Articular chondrocyte of knee joint (primary cell): ENCODE measurements around the gene TMEM209. TPM values are rescaled to one million over a fixed set of nuclear protein-coding genes. Genes with fewer than 3 reads are reported as not detected.

Experiments used
- total RNA-seq: library from RNA; depleted of rRNA; stranded (reverse); fragments of >200 nt; gene quantifications from 2 replicates; pipeline ENCODE4 v1.2.3, GENCODE V29; 2012

Gene TMEM209
- 23.5 and 26.2 TPM in 2 replicates for total RNA-seq

DNA sequence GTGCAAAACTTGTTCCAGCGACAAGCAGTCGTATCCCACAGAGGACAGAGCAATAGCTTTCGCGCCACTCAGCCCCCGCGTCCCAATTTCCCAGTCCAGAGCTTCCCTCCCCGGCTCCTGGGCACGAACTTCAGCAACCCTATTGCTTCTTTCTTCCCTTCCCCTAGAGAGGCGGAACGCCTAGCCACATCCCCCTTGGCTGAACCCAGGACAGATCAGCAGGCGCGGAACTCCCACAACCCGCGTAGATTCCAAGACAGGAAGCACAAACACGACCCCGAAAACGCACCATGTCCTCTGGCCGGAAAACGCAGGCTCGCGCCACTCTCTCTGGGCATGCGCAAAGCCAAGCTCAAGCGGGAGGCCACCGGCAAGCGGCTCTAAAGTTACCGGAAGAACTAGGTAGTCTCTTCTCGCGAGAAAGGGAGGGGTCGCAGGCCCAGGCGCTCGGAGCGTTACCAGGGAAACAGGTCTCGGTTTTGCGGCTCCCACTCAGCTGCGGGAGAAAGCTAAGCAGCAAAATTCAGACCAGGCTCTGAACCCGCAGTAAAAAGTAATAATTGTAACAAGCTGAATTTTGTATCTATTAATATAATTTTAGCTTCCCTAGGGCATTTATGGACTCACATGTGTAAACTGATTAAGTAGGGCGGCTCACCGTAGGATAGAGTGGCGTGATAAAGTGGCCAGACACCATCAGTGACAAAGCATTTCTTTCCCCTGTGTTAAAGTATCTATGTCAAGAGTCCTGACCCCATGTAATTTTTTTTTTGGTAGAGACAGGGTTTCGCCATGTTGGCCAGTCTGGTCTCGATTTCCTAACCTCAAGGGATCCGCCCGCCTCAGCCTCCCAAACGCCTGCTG is at the start of gene TMEM209:
TSS of gene TMEM209 (minus strand) at position 323 of the 864 bp plus-strand sequence. CDS start at position 292, 31 bp downstream.

DNA sequence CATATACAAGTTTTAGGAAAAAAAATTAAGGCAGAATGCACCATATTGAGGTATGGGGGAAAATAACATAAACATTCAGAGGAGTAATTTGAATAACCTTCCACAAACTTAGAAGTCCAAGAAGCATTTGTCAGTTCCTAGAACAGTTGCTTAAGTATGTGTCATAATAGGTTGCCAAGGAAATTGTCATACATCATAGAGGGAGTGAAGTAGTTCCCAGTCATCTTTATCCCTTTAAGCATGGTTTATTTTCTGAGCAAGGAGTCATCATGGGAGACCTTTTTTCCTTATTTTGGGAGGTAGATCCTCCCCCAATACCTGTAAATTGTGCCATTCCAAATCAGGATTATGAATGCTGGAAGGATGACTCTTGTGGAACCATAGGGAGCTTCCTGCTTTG is 2.4 kb upstream of the TMEM209 start, which contains the start of gene SSMEM1:
TSS of gene SSMEM1 (plus strand) at position 219 of the 400 bp plus-strand sequence. CDS start at position 270, 51 bp downstream.

Other genes starting within 250 kb of the TMEM209 start
- gene ZC3HC1, start 154.0 kb downstream of the TMEM209 start, total RNA-seq = 16.7 and 18.7 TPM in 2 replicates
- gene KLHDC10, start 134.9 kb downstream of the TMEM209 start, total RNA-seq = 53.6 and 60.4 TPM in 2 replicates
- not detected in 2 replicates for gene SSMEM1, start 2.5 kb upstream of the TMEM209 start, total RNA-seq
- 0.26 and 0.43 TPM in 2 replicates for gene CPA2, start 61.5 kb upstream of the TMEM209 start, total RNA-seq
- gene CPA4, start 87.8 kb upstream of the TMEM209 start, total RNA-seq = 250 and 331 TPM in 2 replicates
- 0.11 and 0.13 TPM in 2 replicates for gene CPA5, start 139.4 kb upstream of the TMEM209 start, total RNA-seq
- 2.2 and 3.7 TPM in 2 replicates for gene CPA1, start 175.1 kb upstream of the TMEM209 start, total RNA-seq
- gene CEP41, start 235.6 kb upstream of the TMEM209 start, total RNA-seq = 12.4 and 13.3 TPM in 2 replicates